ENCODE measurements around the gene YIPF1.
"Not testable (repeated sequence)": the region's sequence is repeated elsewhere in the genome, so short reads cannot be mapped to it uniquely, and the experiment has no call there.

Gene YIPF1

DNA sequence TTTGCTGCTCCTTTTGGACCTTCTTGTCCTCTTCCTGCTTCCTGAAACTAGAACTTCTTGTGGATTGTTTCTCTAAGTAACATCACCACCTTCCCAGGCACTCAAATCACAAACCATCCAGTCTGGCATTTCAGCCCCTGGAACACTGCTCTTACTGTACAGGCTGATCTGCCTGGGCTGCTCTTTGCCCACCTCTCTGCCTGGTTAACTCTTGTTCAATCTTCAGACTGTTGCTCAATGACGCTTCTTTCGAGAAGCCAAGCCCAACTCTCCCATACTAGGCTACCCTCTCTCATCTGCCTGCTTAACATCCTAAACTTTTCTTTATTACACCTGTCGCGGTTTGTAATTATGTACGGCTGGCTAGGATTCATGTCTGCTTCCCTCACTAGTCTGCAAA, 5.0 kb upstream of the YIPF1 start:
- no peak for DNase-seq

GRCh38 chr1:53893999-53894636, 4.5 kb upstream of the YIPF1 start, which contains the start of gene DIO1:
TSS of gene DIO1 (plus strand) at chr1:53894187. CDS start at chr1:53894211, 24 bp downstream.
- DNase-seq, result peak in 1 of 2 donors; percentile 8

- no peak for DNase-seq
Measured at GRCh38 chr1:53892911-53893310, 3.3 kb upstream of the YIPF1 start.

DNA sequence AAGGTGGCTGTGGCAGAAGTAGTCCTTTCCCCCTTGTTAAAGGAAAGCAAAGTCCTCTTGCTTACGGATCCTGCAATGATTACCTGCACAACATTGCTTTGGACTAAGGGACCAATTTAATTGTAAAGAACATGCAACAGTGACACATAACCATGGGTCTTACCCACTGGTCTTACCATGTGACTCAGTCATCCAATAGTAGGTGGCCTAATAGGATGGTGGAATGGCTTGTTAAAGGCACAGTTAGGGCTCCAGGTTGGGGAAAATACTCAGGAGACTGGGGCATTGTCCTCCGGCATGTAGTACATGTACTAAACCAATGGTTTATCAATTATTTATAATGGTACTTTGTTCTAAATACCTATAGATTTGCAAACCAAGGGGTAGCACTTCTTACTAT, 2.1 kb upstream of the YIPF1 start:
- no peak for DNase-seq

DNA sequence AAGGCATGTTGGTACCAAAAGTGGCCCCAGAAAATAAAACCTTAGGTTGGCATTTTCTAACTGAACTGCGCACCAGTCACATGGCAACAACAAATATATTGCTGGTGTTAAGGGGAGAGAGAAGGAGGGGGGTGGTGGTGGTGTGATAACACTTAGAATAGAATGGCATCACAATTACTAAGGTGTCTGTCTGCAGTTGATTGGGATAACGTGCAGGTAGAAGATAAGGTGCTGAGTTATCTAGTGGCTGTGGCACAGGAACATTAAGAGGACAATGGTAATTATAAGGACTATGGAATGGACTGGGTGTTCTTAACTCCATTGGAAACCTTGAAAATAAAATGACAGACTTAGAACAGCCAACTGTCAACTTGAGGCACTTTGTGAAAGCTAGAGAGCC, 1.4 kb upstream of the YIPF1 start:
- no peak for DNase-seq

- peak; percentile 19 to 25 for DNase-seq
Measured at GRCh38 chr1:53890522-53890941, 935 bp upstream of the YIPF1 start.

GRCh38 chr1:53888681-53889080, 916 bp downstream of the YIPF1 start:
- no peak for DNase-seq

GRCh38 chr1:53883600-53883999, 6.0 kb downstream of the YIPF1 start:
- not testable (repeated sequence) for DNase-seq

DNA sequence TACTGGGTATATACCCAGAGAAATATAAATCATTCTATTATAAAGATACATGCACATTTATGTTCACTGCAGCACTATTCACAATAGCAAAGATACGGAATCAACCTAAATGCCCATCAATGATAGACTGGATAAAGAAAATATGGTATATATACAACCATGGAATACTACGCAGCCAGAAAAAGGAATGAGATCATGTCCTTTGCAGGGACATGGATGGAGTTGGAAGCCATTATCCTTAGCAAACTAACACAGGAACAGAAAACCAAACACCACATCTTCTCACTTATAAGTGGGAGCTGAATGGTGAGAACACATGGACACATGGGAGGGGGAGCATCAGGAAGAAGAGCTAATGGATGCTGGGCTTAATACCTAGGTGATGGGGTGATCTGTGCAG, 7.7 kb downstream of the YIPF1 start:
- not testable (repeated sequence) for DNase-seq

- DNase-seq, result no peak
Measured at GRCh38 chr1:53878492-53879105, 11.0 kb downstream of the YIPF1 start.

DNA sequence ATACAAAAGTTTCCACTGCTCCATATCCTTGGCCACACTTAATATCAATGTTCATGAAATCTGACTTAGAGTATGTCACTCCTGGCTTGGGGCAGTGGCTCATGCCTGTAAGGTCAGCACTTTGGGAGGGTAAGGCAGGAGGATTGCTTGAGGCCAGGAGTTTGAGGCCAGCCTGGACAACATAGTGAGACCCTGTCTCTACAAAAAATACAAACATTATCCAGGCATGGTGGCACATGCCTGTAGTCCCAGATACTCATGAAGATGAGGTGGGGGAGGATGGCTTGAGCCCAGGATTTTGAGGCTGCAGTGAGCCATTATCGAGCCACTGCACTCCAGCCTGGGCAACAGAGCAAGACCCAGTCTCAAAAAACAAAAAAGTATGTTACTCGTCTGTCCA, 14.4 kb downstream of the YIPF1 start:
- not testable (repeated sequence) for DNase-seq

- DNase-seq, result no peak
Measured at GRCh38 chr1:53871773-53872484, 17.7 kb downstream of the YIPF1 start.

DNA sequence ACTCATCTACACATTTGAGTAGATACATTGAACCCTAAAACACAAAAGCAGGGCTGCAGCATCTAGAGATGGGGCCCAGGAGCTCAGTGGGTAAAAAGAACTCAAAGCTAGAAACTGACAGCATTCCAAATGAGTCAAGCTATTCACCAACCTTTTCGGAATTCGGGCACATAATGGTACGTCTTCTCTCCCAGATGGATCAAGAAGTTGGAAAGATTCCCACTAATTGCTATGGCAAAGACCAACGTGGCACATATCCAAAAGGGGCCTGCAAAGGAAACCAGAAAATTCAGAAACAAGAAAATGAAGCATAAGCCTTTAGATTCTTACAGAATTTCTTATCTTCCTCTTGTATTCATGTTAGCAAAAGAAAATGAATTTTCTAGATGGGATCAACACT, 18.4 kb downstream of the YIPF1 start:
- no peak for DNase-seq

DNA sequence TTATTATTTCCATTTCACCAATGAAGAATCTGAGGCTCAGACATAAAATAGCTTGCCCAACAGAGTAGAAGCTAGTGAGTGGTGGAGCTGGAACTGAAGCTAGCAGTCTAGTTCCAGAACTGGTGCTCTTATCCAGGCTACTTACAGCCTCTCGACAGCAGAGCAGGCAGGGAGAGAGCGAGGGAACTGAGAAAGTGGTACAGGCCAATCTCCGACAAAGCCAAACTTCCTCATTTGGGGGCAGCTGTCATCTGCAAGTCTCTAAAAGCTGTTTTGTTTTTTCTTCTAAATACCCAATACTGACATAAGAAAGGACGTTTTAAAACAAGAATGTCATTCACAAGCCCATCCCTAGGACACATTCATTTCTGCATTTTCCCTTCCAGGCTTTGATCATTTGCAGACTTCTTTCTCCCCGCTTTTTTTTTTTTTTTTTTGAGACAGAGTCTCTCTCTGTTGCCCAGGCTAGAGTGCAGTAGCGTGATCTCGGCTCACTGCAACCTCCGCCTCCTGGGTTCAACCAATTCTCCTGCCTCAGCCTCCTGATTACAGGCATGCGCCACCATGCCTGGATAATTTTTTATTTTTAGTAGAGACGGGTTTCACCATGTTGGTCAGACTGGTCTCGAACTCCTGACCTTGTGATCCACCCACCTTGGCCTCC, 20.0 kb downstream of the YIPF1 start:
- no peak for DNase-seq

DNA sequence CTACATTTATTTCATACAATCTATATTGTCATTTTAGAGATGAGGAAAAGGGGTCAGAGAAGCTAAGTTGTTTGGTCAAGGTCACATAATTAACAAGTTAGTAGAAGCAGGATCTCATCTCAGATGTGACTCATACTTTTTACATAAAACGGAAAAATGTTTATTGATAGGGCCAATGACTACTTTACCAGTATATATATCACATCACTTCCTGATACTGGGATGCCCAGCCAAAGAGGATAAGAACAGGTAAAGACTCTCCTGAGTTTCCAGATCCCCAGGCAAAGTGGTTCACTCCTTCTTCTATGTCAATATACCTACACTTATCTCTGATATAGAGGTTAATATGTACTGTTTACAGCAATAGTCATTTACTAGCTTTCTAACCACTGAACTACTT, 21.0 kb downstream of the YIPF1 start:
- DNase-seq, result no peak

GRCh38 chr1:53862507-53862906, 27.1 kb downstream of the YIPF1 start:
- no peak for DNase-seq

DNA sequence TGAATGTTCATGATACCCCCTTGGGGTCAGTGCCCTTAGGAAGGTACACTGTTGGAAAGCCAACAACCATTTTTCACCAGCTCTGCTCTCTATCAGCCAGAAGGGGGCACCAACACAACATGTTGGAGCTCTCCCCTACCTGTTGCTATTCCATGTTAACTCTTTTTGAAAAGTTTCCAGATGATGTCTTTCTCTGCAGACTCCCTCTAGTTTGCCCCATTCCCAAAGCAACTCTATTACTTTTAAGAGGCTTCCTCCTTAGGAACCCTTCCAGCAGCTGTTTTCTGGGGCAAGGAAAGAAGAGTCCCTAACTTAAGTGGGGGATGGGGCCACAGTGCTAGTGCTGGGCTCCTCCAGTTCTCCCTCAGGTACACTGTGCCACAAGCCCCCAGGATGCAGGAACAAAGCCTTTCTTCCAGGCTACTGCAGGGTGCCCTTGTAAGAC, 28.6 kb downstream of the YIPF1 start:
- peak; percentile 37 to 58 for DNase-seq

DNA sequence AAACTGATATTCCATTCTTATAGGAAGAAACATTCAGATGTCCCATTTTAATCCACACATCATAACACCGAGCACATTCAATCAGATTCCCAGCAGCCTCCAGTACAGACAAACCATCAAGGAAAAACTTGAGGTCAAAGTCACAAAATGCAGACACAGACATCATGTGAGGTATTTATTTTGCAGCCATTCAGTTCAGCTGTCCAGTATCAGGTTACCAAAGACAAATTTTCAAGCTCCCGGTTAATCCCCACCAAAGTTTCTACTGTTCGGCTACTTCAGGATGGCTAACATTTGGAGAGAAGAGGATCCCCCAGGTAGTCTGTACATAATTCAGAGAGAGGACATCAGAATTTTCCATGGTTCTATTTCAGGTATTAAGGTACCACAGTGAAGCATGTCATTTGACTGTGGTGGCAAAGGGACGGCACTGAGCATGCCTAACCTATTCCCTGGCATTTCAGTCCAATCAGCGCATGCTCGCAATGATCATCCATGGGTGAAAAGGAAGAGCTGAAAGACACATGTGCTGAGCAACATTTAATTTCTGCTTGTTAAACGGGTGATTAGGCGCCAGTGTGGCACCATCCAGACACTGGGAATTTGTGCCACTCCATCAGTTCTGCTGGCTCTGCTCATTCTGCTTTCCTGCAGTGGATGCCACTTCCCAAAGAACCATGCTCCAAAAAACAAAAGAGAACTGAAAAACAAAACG, 37.9 kb downstream of the YIPF1 start:
- DNase-seq, result no peak

- no peak for DNase-seq
Measured at GRCh38 chr1:53850082-53850673, 39.4 kb downstream of the YIPF1 start.

- DNase-seq, result no peak
Measured at GRCh38 chr1:53847980-53848379, 41.6 kb downstream of the YIPF1 start.

- no peak for DNase-seq
Measured at GRCh38 chr1:53842347-53842746, 47.2 kb downstream of the YIPF1 start.

- DNase-seq, result no peak
Measured at GRCh38 chr1:53838654-53838974, 51.0 kb downstream of the YIPF1 start.
